Stimulated activated CD8-positive, alpha-beta memory T cell treated with anti-CD3 and anti-CD28 coated beads, Interleukin-4, amount 100 ng/mL, for 1 hour (primary cell): Measurements from ENCODE around the gene BMP2K.
"Not testable (repeated sequence)": the region's sequence is repeated elsewhere in the genome, so short reads cannot be mapped to it uniquely, and the experiment has no call there.

ENCODE experiments used
- DNase-seq, 2 donors: peaks; one replicate each; pipeline ENCODE4 v3.0.0-alpha.2; 2020; ENCODE audit warnings: low read depth in 2 of 2, low spot score in 1 of 2

The BMP2K gene

DNA sequence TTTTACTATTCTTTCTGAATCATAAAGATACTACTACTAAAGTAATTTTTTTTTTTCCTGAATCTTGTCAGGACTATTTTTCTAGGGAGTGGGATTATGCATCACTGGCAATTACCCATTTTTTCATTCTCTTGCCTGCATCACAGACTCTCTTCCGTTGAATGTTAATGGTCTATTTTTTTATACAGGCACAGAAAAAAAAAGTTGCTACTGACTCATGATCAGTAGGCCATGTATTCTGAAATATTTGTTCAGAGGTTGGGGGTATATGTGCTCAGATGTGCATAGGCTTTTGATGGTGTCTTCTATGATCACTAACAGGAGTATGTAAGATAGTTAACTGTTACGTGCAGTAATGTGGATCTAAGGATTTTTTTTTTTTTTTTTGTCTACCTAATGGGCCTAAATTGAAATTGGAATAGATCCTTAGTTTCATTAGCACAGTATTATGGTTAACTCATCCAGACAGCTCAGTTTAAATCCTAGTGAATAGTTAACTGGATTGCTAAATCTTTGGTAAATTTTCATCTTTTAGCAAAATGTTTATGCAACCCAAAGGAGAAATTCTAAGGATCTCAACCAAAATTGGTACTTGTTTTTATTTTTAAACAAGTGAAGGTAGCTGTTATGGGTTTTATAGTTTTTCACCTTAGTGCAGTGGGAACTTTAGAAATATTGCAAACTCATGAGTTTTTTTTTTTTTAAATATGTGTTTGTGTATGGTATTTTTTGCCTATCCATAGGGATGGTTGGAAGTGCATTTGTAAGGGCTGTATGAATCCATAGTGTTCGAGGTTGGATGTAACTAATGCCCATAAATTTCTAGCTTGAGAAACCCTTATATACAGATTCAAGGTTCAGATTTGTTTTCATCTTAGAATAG lies 12.1 kb downstream of the BMP2K start:
- DNase-seq: no peak

DNA sequence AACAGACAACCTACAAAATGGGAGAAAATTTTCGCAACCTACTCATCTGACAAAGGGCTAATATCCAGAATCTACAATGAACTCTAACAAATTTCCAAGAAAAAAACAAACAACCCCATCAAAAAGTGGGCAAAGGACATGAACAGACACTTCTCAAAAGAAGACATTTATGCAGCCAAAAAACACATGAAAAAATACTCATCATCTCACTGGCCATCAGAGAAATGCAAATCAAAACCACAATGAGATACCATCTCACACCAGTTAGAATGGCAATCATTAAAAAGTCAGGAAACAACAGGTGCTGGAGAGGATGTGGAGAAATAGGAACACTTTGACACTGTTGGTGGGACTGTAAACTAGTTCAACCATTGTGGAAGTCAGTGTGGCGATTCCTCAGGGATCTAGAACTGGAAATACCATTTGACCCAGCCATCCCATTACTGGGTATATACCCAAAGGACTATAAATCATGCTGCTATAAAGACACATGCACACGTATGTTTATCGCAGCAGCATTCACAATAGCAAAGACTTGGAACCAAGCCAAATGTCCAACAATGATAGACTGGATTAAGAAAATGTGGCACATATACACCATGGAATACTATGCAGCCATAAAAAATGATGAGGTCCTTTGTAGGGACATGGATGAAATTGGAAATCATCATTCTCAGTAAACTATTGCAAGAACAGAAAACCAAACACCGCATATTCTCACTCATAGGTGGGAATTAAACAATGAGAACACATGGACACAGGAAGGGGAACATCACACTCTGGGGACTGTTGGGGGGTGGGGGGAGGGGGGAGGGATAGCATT lies 19.7 kb downstream of the BMP2K start:
- DNase-seq: not testable (repeated sequence)

DNA sequence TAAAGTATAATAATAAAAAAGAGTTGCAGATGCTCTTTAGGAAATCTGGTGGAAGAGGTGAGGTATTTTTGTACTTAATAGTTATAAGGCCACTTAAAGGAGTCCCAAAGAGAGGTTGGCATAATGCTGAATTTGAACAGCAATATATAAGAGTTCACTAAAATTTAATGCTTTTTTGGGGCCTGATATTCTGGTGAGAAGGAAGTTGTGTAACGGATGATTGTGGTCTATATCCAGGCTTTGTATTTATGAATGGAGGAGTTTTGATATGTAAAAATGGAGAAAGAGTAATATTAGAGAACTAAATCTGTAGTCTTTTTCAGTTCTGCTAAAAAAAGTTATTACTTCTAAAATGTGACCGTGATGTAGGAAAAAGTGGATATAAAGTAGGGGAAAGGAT lies 20.4 kb downstream of the BMP2K start:
- no peak for DNase-seq

DNA sequence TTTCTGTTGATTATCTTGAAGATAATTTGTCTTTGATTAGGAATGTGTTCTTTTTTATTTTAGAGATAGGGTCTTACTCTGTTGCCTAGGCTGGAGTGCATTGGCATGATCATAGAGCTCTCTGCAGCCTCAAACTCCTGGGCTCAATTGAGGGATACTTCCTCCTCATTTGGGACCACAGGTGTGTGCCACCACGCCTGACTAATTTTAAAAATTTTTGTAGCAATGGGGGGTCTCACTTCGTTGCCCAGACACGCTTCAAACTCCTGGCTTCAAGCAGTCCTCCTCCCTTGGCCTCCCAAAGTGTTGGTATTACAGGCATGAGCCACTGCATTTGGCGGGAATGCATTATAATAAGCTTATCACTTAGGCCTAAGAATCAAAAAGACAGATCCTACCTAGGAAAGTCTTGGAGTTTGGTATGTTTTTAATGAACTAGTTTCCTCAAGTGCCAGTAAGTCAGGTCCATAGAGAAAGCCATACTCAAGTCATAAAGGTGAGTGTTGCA lies 21.7 kb downstream of the BMP2K start:
- no peak for DNase-seq

DNA sequence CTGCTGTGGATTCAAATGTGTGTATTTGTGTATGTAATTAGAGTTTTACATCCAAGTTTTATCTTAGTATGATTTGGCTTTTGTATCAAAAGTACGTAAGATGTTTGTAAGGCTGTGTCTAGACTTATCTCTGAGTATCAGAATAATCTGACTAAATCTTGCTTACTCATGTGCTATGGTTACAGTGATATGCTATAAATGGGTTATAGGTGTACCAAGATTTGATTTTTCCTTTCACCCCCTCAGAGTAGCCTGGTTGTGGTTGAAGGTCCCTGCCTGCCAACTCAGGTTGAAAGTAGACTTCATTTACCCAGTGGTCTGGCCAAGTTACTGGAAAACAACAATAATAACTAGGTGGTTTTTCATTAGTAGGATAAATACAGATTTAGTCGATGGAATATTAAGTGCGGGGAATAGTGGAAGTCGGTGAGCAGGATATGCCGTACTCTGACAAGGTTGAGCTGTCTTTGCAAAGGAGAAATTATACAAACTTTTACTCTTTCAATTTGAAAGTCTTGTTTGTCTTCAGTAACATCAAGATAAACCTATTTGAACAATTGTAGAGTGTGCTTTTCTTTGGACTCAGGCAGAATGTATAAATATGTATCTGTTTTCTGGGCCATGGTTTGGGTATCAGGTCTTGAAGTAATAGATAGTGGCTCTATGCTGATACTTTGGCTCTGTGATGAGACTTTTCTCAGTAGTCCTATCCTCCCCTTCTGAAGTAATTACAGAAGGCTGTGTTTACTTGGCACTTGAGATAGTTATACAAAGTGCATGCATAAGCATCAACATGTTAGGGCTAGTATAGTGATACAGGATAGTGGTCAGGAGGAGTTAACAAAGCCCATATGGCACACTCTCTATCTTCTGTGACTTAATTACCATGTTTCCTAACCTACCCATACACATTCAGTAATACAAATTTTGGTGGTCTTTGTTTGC lies 23.7 kb downstream of the BMP2K start:
- no peak for DNase-seq

DNA sequence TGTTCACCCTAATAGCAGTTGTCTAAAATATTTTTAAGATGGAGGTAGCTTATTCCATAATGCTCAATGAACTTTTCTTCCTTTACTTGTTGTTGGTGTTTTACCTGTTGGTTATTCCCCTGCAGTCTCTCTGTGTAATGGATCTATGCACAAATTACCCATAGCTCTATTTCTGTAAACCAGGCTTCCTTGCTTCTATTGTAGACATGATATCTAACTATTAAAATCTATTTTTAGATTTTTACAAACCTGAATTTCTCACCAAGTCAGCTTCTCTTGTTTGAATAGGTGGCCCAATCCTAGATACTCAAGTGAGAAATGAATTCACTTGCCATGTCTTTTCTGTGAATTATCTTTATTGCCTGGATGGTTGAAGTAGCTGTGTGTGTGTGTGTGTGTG lies 24.8 kb downstream of the BMP2K start:
- DNase-seq: no peak

DNA sequence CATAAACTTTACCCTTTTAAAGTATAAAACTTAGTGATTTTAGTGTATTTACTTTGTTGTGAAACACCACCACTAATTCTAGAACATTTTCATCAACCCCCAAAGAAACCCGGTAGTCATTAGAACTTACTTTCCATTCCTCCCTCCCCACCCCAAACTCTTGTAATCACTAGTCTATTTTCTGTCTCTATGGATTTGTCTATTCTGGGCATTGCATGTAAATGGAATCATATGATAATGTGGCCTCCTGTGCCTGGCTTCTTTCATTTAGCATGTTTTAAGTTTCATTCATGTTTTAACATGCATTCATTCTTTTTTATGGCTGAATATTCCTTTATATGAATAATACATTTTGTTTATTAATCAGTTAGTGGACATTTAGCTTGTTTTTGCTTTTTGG lies 27.8 kb downstream of the BMP2K start:
- DNase-seq: no peak

DNA sequence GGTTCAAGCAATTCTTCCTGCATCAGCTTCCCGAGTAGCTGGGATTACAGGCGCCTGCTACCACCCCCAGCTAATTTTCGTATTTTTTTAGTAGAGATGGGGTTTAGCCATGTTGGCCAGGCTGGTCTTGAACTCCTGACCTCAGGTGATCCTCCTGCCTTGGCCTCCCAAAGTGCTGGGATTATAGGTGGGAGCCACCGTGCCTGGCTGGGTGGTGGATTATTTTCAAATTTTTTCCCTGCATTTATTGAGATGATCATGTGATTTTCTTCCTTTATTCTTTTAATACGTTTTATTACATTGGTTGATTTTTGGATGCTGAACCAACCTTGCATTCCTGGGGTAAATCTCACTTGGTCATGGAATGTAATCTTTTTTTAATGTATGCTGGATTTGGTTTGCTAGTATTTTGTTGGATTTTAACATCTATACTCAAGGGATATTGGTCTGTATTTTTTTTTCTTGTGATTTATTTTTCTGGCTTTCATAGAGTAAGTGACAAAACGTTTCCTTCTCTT lies 30.9 kb downstream of the BMP2K start:
- DNase-seq: no peak

DNA sequence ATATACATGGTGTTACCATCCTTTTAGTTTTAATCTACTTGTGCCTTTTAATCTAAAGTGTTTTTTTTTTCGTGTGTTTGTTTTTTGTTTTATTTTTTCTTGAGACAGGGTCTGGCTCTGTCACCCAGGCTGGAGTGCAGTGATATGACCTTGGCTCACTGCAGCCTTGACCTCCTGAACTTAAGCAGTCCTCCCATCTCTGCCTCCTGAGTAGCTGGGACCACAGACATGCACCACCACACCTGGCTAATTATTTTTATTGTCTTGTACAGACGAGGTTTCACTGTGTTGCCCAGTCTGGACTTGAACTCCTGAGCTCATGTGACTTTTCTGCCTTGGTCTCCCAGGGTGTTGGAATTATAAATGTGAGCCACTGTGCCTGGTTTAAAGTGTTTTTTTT lies 33.1 kb downstream of the BMP2K start:
- no peak for DNase-seq

DNA sequence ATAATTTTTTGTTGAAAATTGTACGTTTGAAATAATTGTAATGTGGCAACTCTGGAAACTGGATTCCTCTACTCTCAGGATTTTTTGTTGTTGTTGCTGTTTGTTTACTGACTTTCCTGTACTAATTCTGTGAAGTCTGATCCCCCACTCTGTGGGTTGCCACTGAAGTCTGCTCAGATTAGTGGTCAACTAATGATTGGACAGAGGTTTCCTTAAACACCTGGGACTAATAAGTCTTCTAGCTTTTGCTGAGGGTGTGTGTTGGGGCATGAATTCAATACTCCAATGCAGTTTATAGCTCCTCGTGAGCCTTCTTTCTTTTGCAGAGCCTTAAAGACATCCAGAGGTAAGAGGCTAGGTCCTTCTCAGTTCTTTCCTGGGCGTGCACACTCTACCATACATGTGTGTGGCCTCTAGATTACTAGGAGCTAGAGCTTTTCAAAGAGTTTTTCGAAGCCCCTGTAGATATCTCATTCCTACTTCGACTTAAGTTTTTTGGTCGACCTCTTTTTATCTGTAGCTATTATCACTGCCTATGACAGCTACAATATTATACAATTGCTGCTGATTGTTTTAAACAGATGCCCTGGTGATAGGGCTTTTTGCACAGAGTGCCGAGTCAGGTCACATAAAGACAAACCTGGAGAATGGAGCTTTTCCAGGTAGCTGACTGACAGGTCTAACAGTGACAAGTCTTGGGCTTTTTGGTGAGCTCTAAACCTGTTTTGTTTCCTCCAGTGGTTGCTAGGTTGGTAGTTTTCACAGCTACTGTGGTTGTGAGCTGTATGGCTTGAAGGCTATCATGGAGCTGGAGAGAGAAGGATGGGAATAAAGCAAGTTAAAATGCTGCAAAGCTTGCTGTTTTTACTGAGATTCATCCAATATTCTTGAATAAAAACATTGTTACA lies 34.0 kb downstream of the BMP2K start:
- DNase-seq: no peak

DNA sequence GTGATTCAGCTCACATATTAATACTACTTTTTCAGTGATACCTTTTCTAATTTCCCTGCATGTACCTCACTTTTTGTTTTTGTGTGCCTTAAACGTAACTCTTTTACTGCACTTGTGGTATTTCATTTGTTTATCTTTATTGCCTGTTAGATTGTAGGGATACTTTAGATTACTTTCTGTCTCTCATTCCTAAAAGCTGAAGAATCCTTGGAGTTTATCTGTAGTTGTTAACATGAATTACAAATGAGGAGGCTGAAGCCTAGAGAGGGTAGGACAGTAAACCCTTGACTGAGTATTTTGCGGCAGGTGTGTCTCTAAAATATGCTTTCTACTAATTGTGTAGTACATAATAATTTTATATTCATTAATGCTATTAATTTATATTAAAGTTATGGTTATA lies 34.9 kb downstream of the BMP2K start:
- DNase-seq: no peak

DNA sequence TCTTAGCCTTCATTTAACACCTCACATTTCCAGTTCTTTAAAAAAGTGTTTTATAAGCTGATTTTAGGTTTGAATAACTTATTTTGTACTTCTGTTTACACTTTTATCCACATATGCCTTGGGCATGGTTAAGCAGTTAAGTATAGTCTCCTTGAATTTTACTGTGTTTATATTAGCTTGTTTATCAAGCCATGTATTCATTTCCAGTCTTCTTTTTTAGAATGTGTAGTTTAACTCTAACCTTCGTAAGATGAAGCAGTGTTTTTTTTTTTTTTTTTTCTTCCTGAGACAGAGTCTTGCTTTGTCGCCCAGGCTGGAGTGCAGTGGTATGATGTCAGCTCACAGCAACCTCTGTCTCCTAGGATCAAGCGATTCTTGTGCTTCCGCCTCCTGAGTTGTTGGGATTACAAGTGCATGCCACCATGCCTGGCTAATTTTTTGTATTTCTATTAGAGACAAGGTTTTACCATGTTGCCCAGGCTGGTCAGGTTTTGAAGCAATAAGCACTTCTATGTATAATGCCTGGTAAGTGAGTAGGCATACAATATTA lies 42.5 kb downstream of the BMP2K start:
- DNase-seq: no peak

DNA sequence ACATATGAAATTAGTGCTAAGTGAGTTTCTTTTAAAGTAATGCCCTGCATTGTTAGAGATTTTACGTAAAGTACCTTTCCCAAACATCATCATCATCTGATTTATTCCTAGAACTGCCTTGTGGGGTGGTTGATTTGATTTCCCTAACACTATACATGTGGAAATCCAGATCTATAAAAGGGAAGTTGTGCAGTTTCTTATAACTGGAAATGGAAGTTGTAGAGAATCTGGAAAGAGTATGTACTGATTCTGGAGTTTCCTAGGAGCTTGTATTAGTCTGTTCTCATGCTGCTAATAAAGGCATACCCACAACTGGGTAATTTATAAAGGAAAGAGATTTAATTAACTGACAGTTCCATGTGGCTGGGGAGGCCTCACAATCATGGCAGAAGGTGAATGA lies 47.9 kb downstream of the BMP2K start:
- DNase-seq: no peak

DNA sequence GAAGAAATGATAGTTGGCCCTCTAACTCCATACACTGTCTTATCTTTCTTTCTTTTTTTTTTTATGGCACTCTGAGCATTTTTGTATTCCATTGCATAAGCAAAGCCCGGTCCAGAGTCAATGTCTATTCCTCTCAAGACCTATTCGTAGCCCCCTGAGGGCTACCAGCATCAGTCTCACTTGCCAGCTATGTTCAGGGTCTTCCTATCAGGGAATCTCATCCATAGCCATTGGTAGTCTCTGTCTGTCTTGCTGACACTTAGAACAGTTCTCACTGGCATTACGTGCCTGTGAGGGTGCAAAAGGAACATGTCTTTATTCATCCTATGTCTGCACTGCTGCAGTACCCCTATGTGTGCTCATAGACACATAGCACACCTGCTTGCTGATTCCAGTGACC lies 51.0 kb downstream of the BMP2K start:
- no peak for DNase-seq

DNA sequence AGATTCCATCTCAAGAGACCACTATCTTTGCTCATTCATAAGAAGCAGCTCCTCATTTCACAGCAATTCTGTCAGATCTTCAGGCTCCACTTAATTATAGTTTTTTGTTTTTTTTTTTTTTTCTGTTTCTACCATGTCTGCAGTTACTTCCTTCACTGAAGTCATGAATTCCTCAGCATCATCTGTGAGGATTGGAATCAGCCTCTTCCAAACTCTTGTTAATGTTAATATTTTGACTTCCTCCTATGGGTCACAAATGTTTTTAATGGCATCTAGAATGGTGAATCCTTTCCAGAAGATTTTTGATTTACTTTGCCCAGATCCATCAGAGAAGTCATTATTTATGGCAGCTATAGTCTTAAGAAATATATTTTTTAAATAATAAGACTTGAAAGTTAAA lies 53.1 kb downstream of the BMP2K start:
- no peak for DNase-seq

DNA sequence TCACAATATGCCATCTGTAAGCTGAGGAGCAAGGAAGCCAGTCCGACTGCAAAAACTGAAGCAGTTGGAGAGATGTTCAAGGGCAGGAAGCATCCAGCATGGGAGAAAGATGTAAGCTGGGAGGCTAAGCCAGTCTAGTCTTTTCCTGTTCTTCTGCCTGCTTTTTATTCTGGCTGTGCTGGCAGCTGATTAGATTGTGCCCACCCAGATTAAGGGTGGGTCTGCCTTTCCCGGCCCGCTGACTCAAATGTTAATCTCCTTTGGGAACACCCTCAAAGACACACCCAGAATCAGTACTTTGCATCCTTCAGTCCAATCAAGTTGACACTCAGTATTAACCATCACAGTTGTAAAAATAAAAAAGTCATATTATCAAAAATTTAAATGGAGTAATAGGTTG lies 63.5 kb downstream of the BMP2K start:
- DNase-seq: not testable (repeated sequence)

DNA sequence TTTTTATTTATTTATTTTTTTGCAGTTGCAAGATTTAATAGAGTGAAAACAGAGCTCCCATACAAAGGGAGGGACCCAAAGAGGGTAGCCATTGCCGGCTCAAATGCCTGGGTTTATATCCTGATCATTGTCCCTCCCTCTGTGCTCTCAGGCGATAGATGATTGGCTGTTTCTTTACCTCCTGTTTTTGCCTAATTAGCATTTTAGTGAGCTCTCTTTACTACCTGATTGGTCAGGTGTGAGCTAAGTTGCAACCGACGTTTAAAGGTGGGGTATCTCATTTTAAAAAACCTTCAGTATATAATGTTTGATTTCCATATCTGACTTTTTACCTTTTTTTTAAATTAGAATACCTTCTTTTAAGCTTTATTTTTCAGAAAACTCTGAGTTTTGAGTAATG lies 64.1 kb downstream of the BMP2K start:
- DNase-seq: not testable (repeated sequence)

DNA sequence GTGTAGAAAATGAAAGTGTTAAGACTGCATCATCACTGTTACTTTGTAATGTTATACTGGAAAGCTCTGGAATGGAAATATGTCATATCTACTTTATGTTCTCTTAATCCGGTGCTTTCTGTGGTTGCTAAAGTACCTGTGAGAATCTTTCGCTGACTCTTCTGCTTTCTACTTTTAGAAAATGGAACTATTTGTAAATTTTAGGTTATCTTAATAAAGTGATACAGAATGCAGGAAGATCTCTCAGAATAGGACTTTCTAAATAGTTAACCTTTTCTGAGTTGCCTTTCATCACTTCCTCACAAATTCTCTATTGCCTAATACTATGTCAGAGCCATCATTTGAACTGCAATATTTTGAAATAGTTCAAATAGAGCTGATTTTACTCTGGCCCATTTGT lies 69.3 kb downstream of the BMP2K start:
- no peak for DNase-seq

DNA sequence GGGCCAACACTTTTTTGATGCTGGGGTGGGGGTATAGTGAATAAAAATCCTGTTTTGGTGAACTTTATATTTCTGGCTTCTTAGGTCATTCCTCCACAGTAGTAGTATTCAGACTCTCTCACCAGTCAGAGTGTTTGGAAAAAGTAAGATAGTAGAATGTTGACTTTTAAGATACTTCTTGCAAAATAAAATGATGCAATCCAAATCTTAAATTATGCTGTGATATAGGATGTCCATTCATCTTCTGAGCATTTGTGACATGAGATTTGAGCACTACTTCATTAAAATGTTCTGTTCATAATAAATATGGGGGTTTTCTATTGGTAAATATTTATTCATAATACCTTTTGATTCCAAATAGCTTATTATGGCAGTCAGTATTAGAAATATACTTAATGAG lies 70.1 kb downstream of the BMP2K start:
- DNase-seq: no peak
